Neural progenitor cell (in vitro differentiated cells): Measurements from ENCODE around the gene PHACTR1. TPM values are rescaled to one million over a fixed set of nuclear protein-coding genes. Genes with fewer than 3 reads are reported as not detected.

Experiments used
- DNase-seq: peaks from one replicate; pipeline ENCODE4 v3.0.0-alpha.2; 2016; ENCODE audit warnings: low spot score
- H2AFZ ChIP-seq: fragments of 200-600 bp; sonication (generic); replicated peaks from 2 replicates; pipeline ENCODE4 v1.6.1; 2016; ENCODE audit warnings: antibody characterized with exemption
- H3F3A ChIP-seq: fragments of 200-600 bp; sonication (generic); 2 replicates; pipeline ENCODE4 v1.6.1; 2016; ENCODE audit warnings: antibody characterized with exemption, low read depth
- H3K27ac ChIP-seq: fragments of 200-600 bp; sonication (generic); 2 replicates; pipeline ENCODE4 v1.5.1; 2016; ENCODE audit warnings: mild to moderate bottlenecking
- H3K27me3 ChIP-seq: fragments of 200-600 bp; sonication (generic); 2 replicates; pipeline ENCODE4 v1.6.1; 2016; ENCODE audit warnings: mild to moderate bottlenecking, moderate library complexity
- H3K36me3 ChIP-seq: fragments of 200-600 bp; sonication (generic); 2 replicates; pipeline ENCODE4 v1.5.1; 2016
- H3K4me1 ChIP-seq: fragments of 200-600 bp; sonication (generic); 2 replicates; pipeline ENCODE4 v1.6.1; 2016; ENCODE audit warnings: mixed run types
- H3K4me2 ChIP-seq: fragments of 200-600 bp; sonication (generic); 2 replicates; pipeline ENCODE4 v1.6.1; 2016
- H3K4me3 ChIP-seq: fragments of 200-600 bp; sonication (generic); 2 replicates; pipeline ENCODE4 v1.5.1; 2016
- H3K79me2 ChIP-seq: fragments of 200-600 bp; sonication (generic); 2 replicates; pipeline ENCODE4 v1.6.1; 2016; ENCODE audit warnings: low read depth
- H3K9ac ChIP-seq: fragments of 200-600 bp; sonication (generic); 2 replicates; pipeline ENCODE4 v1.6.1; 2016
- H3K9me3 ChIP-seq: fragments of 200-600 bp; sonication (generic); 2 replicates; pipeline ENCODE4 v1.5.1; 2016; ENCODE audit warnings: low read depth
- H4K20me1 ChIP-seq: fragments of 200-600 bp; sonication (generic); 2 replicates; pipeline ENCODE4 v1.6.1; 2016; ENCODE audit warnings: low read depth
- H3K27ac Mint-ChIP-seq: 3 replicates; pipeline ENCODE4 v1.8.0; 2021; ENCODE audit warnings: mixed read lengths
- H3K27me3 Mint-ChIP-seq: 2 replicates; pipeline ENCODE4 v1.8.0; 2022; ENCODE audit warnings: low read depth, mild to moderate bottlenecking, inconsistent platforms, moderate library complexity, mixed read lengths; ENCODE audit not compliant: insufficient read depth
- H3K36me3 Mint-ChIP-seq: 3 replicates; pipeline ENCODE4 v1.8.0; 2021; ENCODE audit warnings: mixed read lengths
- H3K4me1 Mint-ChIP-seq: 3 replicates; pipeline ENCODE4 v1.8.0; 2021; ENCODE audit warnings: mixed read lengths
- H3K4me3 Mint-ChIP-seq: 3 replicates; pipeline ENCODE4 v1.8.0; 2021; ENCODE audit warnings: mild to moderate bottlenecking, moderate library complexity, mixed read lengths
- H3K9me3 Mint-ChIP-seq: 3 replicates; pipeline ENCODE4 v1.8.0; 2020; ENCODE audit warnings: mixed read lengths
- CTCF ChIP-seq: fragments of 200-600 bp; sonication (generic); IDR thresholded peaks from 2 replicates; pipeline ENCODE4 v1.5.1; 2017; ENCODE audit warnings: antibody characterized with exemption, mild to moderate bottlenecking
- EZH2 ChIP-seq: fragments of 200-600 bp; sonication (generic); IDR thresholded peaks from 2 replicates; pipeline ENCODE4 v1.6.1; 2017; ENCODE audit warnings: antibody characterized with exemption, mild to moderate bottlenecking, moderate library complexity
- EZH2phosphoT487 ChIP-seq: fragments of 200-600 bp; sonication (generic); IDR thresholded peaks from 2 replicates; pipeline ENCODE4 v1.6.1; 2017; ENCODE audit warnings: antibody characterized with exemption
- total RNA-seq: library from RNA; depleted of rRNA; stranded (reverse); fragments of >200 nt; gene quantifications from 2 replicates; pipeline ENCODE4 v1.2.3, GENCODE V29; 2015; ENCODE audit warnings: low replicate concordance

The PHACTR1 gene
- total RNA-seq, 1 donor from 2014 or later: 2.4 TPM

GRCh38 chr6:13014504-13015378, 298.2 kb downstream of the PHACTR1 start:
- H3F3A ChIP-seq: peaks cover 16% of the 10 kb centered on the region
- H3K27ac ChIP-seq: no peak overlapping the region
- Mint-ChIP-seq H3K27ac (no peak overlapping the region), H3K4me3 (peak overlapping the region; percentile 82), H3K36me3 (no peaks in the 10 kb centered on the region), H3K9me3 (no peaks in the 10 kb centered on the region), H3K27me3 (peaks cover 41% of the 10 kb centered on the region), H3K4me1 (peaks cover 16% of the 10 kb centered on the region)
- peaks cover 46% of the 10 kb centered on the region for H4K20me1 ChIP-seq
- no peak overlapping the region for H3K9ac ChIP-seq
- peaks cover 78% of the 10 kb centered on the region for H3K27me3 ChIP-seq
- H3K4me1 ChIP-seq: peaks cover 13% of the 10 kb centered on the region
- no peaks in the 10 kb centered on the region for H3K36me3 ChIP-seq
- peak overlapping the region; percentile 59 for H3K4me3 ChIP-seq
- peak overlapping the region; percentile 93 for H3K4me2 ChIP-seq
- no peaks in the 10 kb centered on the region for H3K79me2 ChIP-seq
- peak; percentile 70 for DNase-seq
- TF ChIP-seq EZH2phosphoT487 (peak; percentile 69), EZH2 (peak; percentile 56), CTCF (no peak)
- H3K9me3 ChIP-seq: no peaks in the 10 kb centered on the region
- H2AFZ ChIP-seq: no peak overlapping the region

GRCh38 chr6:13015379-13015681, 298.8 kb downstream of the PHACTR1 start:
- Histone ChIP-seq H3K9me3 (no peaks in the 10 kb centered on the region), H3K36me3 (no peaks in the 10 kb centered on the region), H3K79me2 (no peaks in the 10 kb centered on the region), H3K4me3 (no peak overlapping the region), H3K27ac (no peak overlapping the region), H3K4me1 (peaks cover 13% of the 10 kb centered on the region), H3K4me2 (no peak overlapping the region), H4K20me1 (peaks cover 46% of the 10 kb centered on the region), H3K27me3 (peaks cover 76% of the 10 kb centered on the region), H3K9ac (no peak overlapping the region), H3F3A (peaks cover 16% of the 10 kb centered on the region), H2AFZ (no peak overlapping the region)
- no peaks in the 10 kb centered on the region for H3K36me3 Mint-ChIP-seq
- TF ChIP-seq EZH2 (no peak), CTCF (no peak), EZH2phosphoT487 (no peak)
- no peak overlapping the region for H3K27ac Mint-ChIP-seq
- peaks cover 16% of the 10 kb centered on the region for H3K4me1 Mint-ChIP-seq
- H3K27me3 Mint-ChIP-seq: peaks cover 38% of the 10 kb centered on the region
- peak overlapping the region; percentile 82 for H3K4me3 Mint-ChIP-seq
- DNase-seq: no peak
- H3K9me3 Mint-ChIP-seq: no peaks in the 10 kb centered on the region

- Histone ChIP-seq H3K36me3 (no peaks in the 10 kb centered on the region), H3K27me3 (no peaks in the 10 kb centered on the region), H3K27ac (no peak overlapping the region), H3K4me1 (peaks cover 9% of the 10 kb centered on the region), H3K9me3 (no peaks in the 10 kb centered on the region), H4K20me1 (no peaks in the 10 kb centered on the region), H3K4me2 (no peak overlapping the region), H3F3A (no peaks in the 10 kb centered on the region), H3K4me3 (no peak overlapping the region), H3K9ac (no peak overlapping the region), H2AFZ (no peak overlapping the region), H3K79me2 (no peaks in the 10 kb centered on the region)
- Mint-ChIP-seq H3K4me1 (peaks cover 8% of the 10 kb centered on the region), H3K27ac (no peak overlapping the region), H3K4me3 (no peak overlapping the region), H3K9me3 (no peaks in the 10 kb centered on the region), H3K36me3 (no peaks in the 10 kb centered on the region), H3K27me3 (peaks cover 3% of the 10 kb centered on the region)
- no peak for DNase-seq
- no peak for TF ChIP-seq CTCF
Observed at GRCh38 chr6:13024616-13025015, 308.0 kb downstream of the PHACTR1 start.
